HG03432 (cell line): Measurements from ENCODE around the gene RASAL3.
"Not testable (repeated sequence)": the region's sequence is repeated elsewhere in the genome, so short reads cannot be mapped to it uniquely, and the experiment has no call there.

Experiments
- ATAC-seq: cut with Tn5 transposase; IDR thresholded peaks from one replicate; pipeline ENCODE4 v1.9.1; 2021; ENCODE audit warnings: mild to moderate bottlenecking, moderate library complexity; ENCODE audit not compliant: unreplicated experiment

Gene RASAL3

GRCh38 chr19:15475169-15475568, 10.8 kb upstream of the RASAL3 start:
- ATAC-seq: no peak

GRCh38 chr19:15473821-15474220, 9.5 kb upstream of the RASAL3 start:
- ATAC-seq: not testable (repeated sequence)

GRCh38 chr19:15471639-15472101, 7.3 kb upstream of the RASAL3 start:
- no peak for ATAC-seq

- no peak for ATAC-seq
Observed at GRCh38 chr19:15469513-15470297, 5.4 kb upstream of the RASAL3 start.

- ATAC-seq: no peak
Observed at GRCh38 chr19:15468675-15469512, 4.5 kb upstream of the RASAL3 start.

- ATAC-seq: no peak
Observed at GRCh38 chr19:15467734-15468214, 3.4 kb upstream of the RASAL3 start.

GRCh38 chr19:15466851-15467733, 2.7 kb upstream of the RASAL3 start:
- ATAC-seq: peak; percentile 50

GRCh38 chr19:15463861-15464371, 428 bp downstream of the RASAL3 start:
- ATAC-seq: peak; percentile 54

GRCh38 chr19:15461694-15462093, 2.6 kb downstream of the RASAL3 start:
- no peak for ATAC-seq

GRCh38 chr19:15457701-15458484, 6.5 kb downstream of the RASAL3 start:
- ATAC-seq: no peak

GRCh38 chr19:15456871-15457700, 7.3 kb downstream of the RASAL3 start:
- no peak for ATAC-seq

- ATAC-seq: no peak
Observed at GRCh38 chr19:15456441-15456840, 7.9 kb downstream of the RASAL3 start.

- no peak for ATAC-seq
Observed at GRCh38 chr19:15455996-15456395, 8.3 kb downstream of the RASAL3 start.

GRCh38 chr19:15453906-15454860, 10.2 kb downstream of the RASAL3 start:
- no peak for ATAC-seq

- no peak for ATAC-seq
Observed at GRCh38 chr19:15453091-15453578, 11.2 kb downstream of the RASAL3 start.

GRCh38 chr19:15452111-15453047, 12.0 kb downstream of the RASAL3 start:
- no peak for ATAC-seq

GRCh38 chr19:15450528-15450890, 13.8 kb downstream of the RASAL3 start:
- ATAC-seq: no peak
